ENCODE results near the gene RNF151. TPM values are rescaled to one million over a fixed set of nuclear protein-coding genes. Genes with fewer than 3 reads are reported as not detected.
A peak's percentile ranks its signal among the peaks of the same experiment; 100 is the strongest.

Gene RNF151
- total RNA-seq, 2 experiments from 2014 or later = not detected

DNA sequence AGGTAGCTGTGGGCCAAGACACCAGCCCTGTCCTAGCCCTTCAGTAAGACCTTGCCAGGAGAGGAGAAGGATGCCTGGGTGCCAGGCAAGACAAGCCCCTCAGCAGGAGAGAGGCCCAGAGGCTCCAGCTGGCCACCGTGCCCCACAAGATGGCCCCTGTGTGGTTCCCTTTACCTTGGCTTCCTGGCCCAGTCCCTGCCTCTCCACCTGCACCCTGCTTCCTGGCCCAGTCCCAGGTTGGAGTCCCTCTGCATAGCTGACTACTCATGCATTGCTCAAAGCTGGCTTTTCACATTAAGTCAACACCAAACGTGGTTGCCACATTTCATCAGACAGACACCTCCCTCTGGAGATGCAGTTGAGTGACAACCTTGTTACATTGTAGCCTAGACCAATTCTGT lies 27.1 kb downstream of the RNF151 start:
- peak; percentile 48 for DNase-seq (ENCODE audit: low spot score)
- TF ChIP-seq EZH2phosphoT487 (IDR thresholded peaks at IDR 0.05; ENCODE audit: borderline replicate concordance, low read depth, low read length) = no peak
- no peak for TF ChIP-seq CTCF (conservative IDR thresholded peaks at IDR 0.05; ENCODE audit: low read length)
- peak overlapping the region; percentile 65 for H3K27ac ChIP-seq (ENCODE audit: low read depth, low read length, poor library complexity, severe bottlenecking)
- H3K4me2 ChIP-seq (ENCODE audit: low read length) = peak overlapping the region; percentile 18; the same call in 1 of the 2 replicates
- H3K9me2 ChIP-seq (ENCODE audit: insufficient read depth, low read length) = no peaks in the 10 kb centered on the region
- H2AFZ ChIP-seq (ENCODE audit: low read length) = no peak overlapping the region
- POLR2A ChIA-PET = no interaction called here
- no peaks in the 10 kb centered on the region for H3K9me3 ChIP-seq (ENCODE audit: low read length)
- intact Hi-C loops (cut with micrococcal nuclease; ENCODE audit: unreplicated experiment) = loop anchor here (2.0 kb wide), 1 partner anchor 29 kb away; the partner anchor contains the start of gene RPS2
- H3K4me1 ChIP-seq (ENCODE audit: insufficient read depth, low read length, poor library complexity, severe bottlenecking) = peaks cover 36% of the 10 kb centered on the region
- H3K79me2 ChIP-seq (ENCODE audit: insufficient read depth, low read depth, low read length) = no peaks in the 10 kb centered on the region
- BruUV-seq (replicated peaks) = no TSS peak
- H3K4me3 ChIP-seq (ENCODE audit: low read depth, low read length, poor library complexity, severe bottlenecking) = no peak overlapping the region
- CTCF ChIA-PET (ENCODE audit: unreplicated experiment) = no interaction called here
- H4K20me1 ChIP-seq (ENCODE audit: insufficient read depth, low read length) = no peaks in the 10 kb centered on the region
- peaks cover 34% of the 10 kb centered on the region for H3K36me3 ChIP-seq (ENCODE audit: insufficient read depth, low read length)

DNA sequence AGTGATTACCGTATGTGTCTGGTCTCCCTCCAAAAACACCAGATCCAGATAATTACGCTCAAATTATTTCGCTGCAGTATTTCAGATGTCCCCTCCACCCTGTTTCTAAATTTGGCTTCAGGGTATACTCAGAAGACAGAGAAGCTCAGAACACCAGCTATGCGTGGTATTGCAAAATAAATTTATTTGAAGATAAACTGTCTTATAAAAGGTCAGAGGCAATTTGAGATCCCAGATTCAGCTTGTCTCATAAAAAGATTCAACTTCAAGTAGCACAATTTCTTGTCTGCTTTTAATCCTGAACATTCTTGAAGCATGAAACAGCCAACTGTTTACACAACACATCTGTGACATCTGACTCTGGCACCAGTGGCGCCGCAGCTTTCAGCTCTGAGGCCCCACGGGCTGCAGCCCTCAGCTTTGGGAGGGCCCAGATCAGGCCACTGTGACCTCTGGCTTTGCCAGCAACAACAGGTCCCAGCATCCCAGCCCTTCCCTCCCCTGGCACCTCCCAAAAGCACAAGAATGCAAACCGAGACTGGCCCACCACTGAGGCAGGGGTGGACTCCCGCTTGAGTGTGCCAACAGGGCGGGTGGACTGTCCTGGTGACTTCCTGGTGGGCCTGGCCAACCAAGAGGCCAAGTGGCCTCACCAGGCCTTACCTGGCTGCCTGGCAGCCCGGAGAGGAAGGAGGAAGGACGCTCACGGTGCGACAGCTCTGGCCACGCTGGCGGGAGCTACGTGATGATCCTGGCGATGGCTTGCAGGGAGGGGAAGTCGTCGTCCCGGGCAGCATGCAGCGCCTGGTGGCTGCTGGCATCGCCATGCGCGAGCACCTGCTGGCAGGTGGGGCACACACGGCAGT lies 31.1 kb downstream of the RNF151 start:
- POLR2A ChIA-PET = interaction anchor here (0.6 kb wide), 1 partner anchor 968 kb away, joined by 4 read pairs; no protein-coding TSS in a partner anchor
- no peaks in the 10 kb centered on the region for H4K20me1 ChIP-seq (ENCODE audit: insufficient read depth, low read length)

More for the DNA sequence above, 31.1 kb downstream of the RNF151 start:
- CTCF ChIA-PET (ENCODE audit: unreplicated experiment) = no interaction called here
- Histone ChIP-seq H3K9me2 (ENCODE audit: insufficient read depth, low read length) (no peaks in the 10 kb centered on the region), H3K4me3 (ENCODE audit: low read depth, low read length, poor library complexity, severe bottlenecking) (no peak overlapping the region), H2AFZ (ENCODE audit: low read length) (no peak overlapping the region), H3K9me3 (ENCODE audit: low read length) (no peaks in the 10 kb centered on the region), H3K4me2 (ENCODE audit: low read length) (no peak overlapping the region), H3K27ac (ENCODE audit: low read depth, low read length, poor library complexity, severe bottlenecking) (no peak overlapping the region), H3K36me3 (ENCODE audit: insufficient read depth, low read length) (peaks cover 74% of the 10 kb centered on the region), H3K4me1 (ENCODE audit: insufficient read depth, low read length, poor library complexity, severe bottlenecking) (peaks cover 15% of the 10 kb centered on the region), H3K79me2 (ENCODE audit: insufficient read depth, low read depth, low read length) (no peaks in the 10 kb centered on the region)
- TF ChIP-seq CTCF (conservative IDR thresholded peaks at IDR 0.05; ENCODE audit: low read length) (no peak), EZH2phosphoT487 (IDR thresholded peaks at IDR 0.05; ENCODE audit: borderline replicate concordance, low read depth, low read length) (no peak)
- intact Hi-C loops (cut with micrococcal nuclease; ENCODE audit: unreplicated experiment) = no loop called here
- DNase-seq (ENCODE audit: low spot score) = no peak
- BruUV-seq (replicated peaks) = TSS peak; percentile 64

Data from OCI-LY7 (cell line).